K562 (cell line): ENCODE results near the gene CD164L2. TPM values are rescaled to one million over a fixed set of nuclear protein-coding genes. Genes with fewer than 3 reads are reported as not detected.

Source experiments
- ATAC-seq: fragments of 200-7000 bp; cut with Tn5 transposase; 3 replicates; pipeline ENCODE4 v1.9.1; 2020; ENCODE audit warnings: moderate library complexity
- BruUV-seq: library from RNA; stranded (reverse); fragments of 400-500 nt; replicated peaks from 2 replicates; lab custom pipeline; 2021; lab: Mats Ljungman, UMichigan
- CTCF ChIA-PET: fragments of 300-600 bp; formaldehyde crosslinking; extraction: SDS; loops from one replicate; lab custom pipeline; 2021; ENCODE audit warnings: low intra/inter-chr PET ratio; lab: Yijun Ruan, JAX
- POLR2A ChIA-PET: fragments of 300-600, 350-650 bp; sonication (Branson Sonifier 250); formaldehyde crosslinking; extraction: SDS; loops from one replicate; lab custom pipeline; 2021; ENCODE audit warnings: antibody characterized with exemption, inconsistent platforms; lab: Yijun Ruan, JAX
- DNase-seq, 4 experiments: peaks; one replicate each; pipeline versions ENCODE4 v3.0.0 to v3.0.0-alpha.2; 2011 to 2018; ENCODE audit warnings: low spot score in 3 of 4, mixed read lengths in 3 of 4; ENCODE audit errors: extremely low read depth in 1 of 4
- FAIRE-seq: peaks from 2 replicates; lab custom pipeline; 2011; peaks lifted over from hg19 to GRCh38; lab: Jason Lieb, UNC
- H2AFZ ChIP-seq: 2 replicates; pipeline ENCODE4 v1.6.0; 2011; ENCODE audit warnings: low read depth, low read length, control low read depth, inconsistent platforms
- H3K27ac ChIP-seq: fragments of 200-600 bp; 3 replicates; pipeline ENCODE4 v1.8.0; 2011; ENCODE audit warnings: low read depth, mild to moderate bottlenecking, control low read depth, inconsistent platforms, low read length, moderate library complexity, mixed read lengths; ENCODE audit errors: extremely low read depth
- H3K27me3 ChIP-seq, 2 experiments: fragments of 300-600 bp in 1 of 2; 2 replicates in 1 of 2; 3 replicates in 1 of 2; pipeline versions ENCODE4 v1.6.0 to v1.8.0; 2011; ENCODE audit warnings: inconsistent platforms in 2 of 2, low read length in 2 of 2, mild to moderate bottlenecking in 1 of 2, mixed read lengths in 1 of 2, moderate library complexity in 1 of 2; ENCODE audit not compliant: control insufficient read depth in 2 of 2, insufficient read depth in 2 of 2
- H3K36me3 ChIP-seq: fragments of 300-600 bp; 3 replicates; pipeline ENCODE4 v1.8.0; 2011; ENCODE audit warnings: mild to moderate bottlenecking, low read length, inconsistent platforms; ENCODE audit not compliant: control insufficient read depth, insufficient read depth
- H3K4me1 ChIP-seq, 2 experiments: fragments of 200-600 bp in 1 of 2; replicated peaks in 1 of 2; 2 replicates in 1 of 2; 3 replicates in 1 of 2; pipeline versions ENCODE4 v1.5.1 to v1.8.0; 2011; ENCODE audit warnings: inconsistent platforms in 2 of 2, low read length in 2 of 2, mild to moderate bottlenecking in 1 of 2, mixed read lengths in 1 of 2, moderate library complexity in 1 of 2; ENCODE audit not compliant: control insufficient read depth in 2 of 2, insufficient read depth in 2 of 2
- H3K4me2 ChIP-seq: 2 replicates; pipeline ENCODE4 v1.6.1; 2011; ENCODE audit warnings: low read length, control low read depth, inconsistent platforms, mixed read lengths; ENCODE audit not compliant: insufficient read depth
- H3K4me3 ChIP-seq: fragments of 200-600 bp; sonication (generic), shearing (Covaris generic); 2 replicates; pipeline ENCODE4 v1.5.1; 2016; ENCODE audit warnings: control low read depth, inconsistent platforms
- H3K79me2 ChIP-seq: fragments of 200-600 bp; 3 replicates; pipeline ENCODE4 v1.8.0; 2011; ENCODE audit warnings: low read length, inconsistent platforms; ENCODE audit not compliant: control insufficient read depth, insufficient read depth
- H3K9ac ChIP-seq, 2 experiments: 2 replicates each; pipeline versions ENCODE4 v1.6.0 to v1.6.1; 2011; ENCODE audit warnings: low read depth in 2 of 2, low read length in 2 of 2, control low read depth in 1 of 2, inconsistent platforms in 1 of 2, mild to moderate bottlenecking in 1 of 2, mixed read lengths in 1 of 2; ENCODE audit not compliant: insufficient read depth in 1 of 2
- H3K9me1 ChIP-seq: one replicate; pipeline ENCODE4 v1.6.0; 2011; ENCODE audit warnings: inconsistent platforms, mild to moderate bottlenecking, low read length, moderate library complexity; ENCODE audit not compliant: control insufficient read depth, insufficient read depth
- H3K9me3 ChIP-seq: replicated peaks from 2 replicates; pipeline ENCODE4 v1.5.1; 2011; ENCODE audit warnings: low read depth, low read length, inconsistent platforms; ENCODE audit not compliant: control insufficient read depth, insufficient read depth
- H4K20me1 ChIP-seq: replicated peaks from 2 replicates; pipeline ENCODE4 v1.6.1; 2011; ENCODE audit warnings: low read length, inconsistent platforms, mixed read lengths; ENCODE audit not compliant: control insufficient read depth, insufficient read depth
- CC2D1A ChIP-seq: fragments of 450-650 bp; IDR thresholded peaks from 2 replicates; pipeline ENCODE4 v1.6.1; 2017; ENCODE audit warnings: mild to moderate bottlenecking
- EP400 ChIP-seq: fragments of 450-650 bp; IDR thresholded peaks from 2 replicates; pipeline ENCODE4 v1.6.1; 2017; ENCODE audit warnings: antibody characterized with exemption, mild to moderate bottlenecking, moderate library complexity
- FOXP1 ChIP-seq: sonication (generic); formaldehyde crosslinking; IDR thresholded peaks from 2 replicates; pipeline ENCODE4 v1.8.0; 2022; ENCODE audit warnings: mild to moderate bottlenecking, missing genetic modification reagents
- GMEB1 ChIP-seq: fragments of 250-450 bp; sonication (Bioruptor Pico); IDR thresholded peaks from 2 replicates; pipeline ENCODE4 v1.4.0; 2020; ENCODE audit warnings: mild to moderate bottlenecking
- TCF3 ChIP-seq: sonication (generic); formaldehyde crosslinking; IDR thresholded peaks from 2 replicates; pipeline ENCODE4 v1.4.0; 2020; ENCODE audit warnings: mild to moderate bottlenecking, missing genetic modification reagents
- TEAD2 ChIP-seq: fragments of 450-650 bp; IDR thresholded peaks from 2 replicates; pipeline ENCODE4 v1.6.1; 2016; ENCODE audit warnings: missing genetic modification characterization, control low read depth, missing compliant biosample characterization
- ZBED1 ChIP-seq: IDR thresholded peaks from 2 replicates; pipeline ENCODE4 v1.6.1; 2014
- ZBTB11 ChIP-seq, 3 experiments: fragments of 200-800 bp in 1 of 3; fragments of 250-450 bp in 1 of 3; fragments of 450-650 bp in 1 of 3; sonication (Bioruptor Pico) in 1 of 3; sonication (Bioruptor generic) in 1 of 3; formaldehyde crosslinking in 1 of 3; IDR thresholded peaks; 2 replicates each; pipeline versions ENCODE4 v1.6.1 to v1.8.0; 2016 to 2022; ENCODE audit warnings: mild to moderate bottlenecking in 2 of 3, missing genetic modification characterization in 2 of 3, missing compliant biosample characterization in 1 of 3, moderate library complexity in 1 of 3
- ZNF239 ChIP-seq: fragments of 250-450 bp; sonication (Bioruptor Pico); IDR thresholded peaks from 2 replicates; pipeline ENCODE4 v1.4.0; 2020; ENCODE audit warnings: mild to moderate bottlenecking
- ZNF280A ChIP-seq: fragments of 450-650 bp; IDR thresholded peaks from 2 replicates; pipeline ENCODE4 v1.6.1; 2018; ENCODE audit warnings: mild to moderate bottlenecking, low read depth; ENCODE audit not compliant: partially characterized antibody
- WGBS: fragments of 100-300 bp; shearing (Covaris generic); methylation state at CpG from one replicate; pipeline ENCODE4 v1.1.6; 2016; ENCODE audit warnings: low coverage, mixed read lengths; ENCODE audit not compliant: insufficient coverage; ENCODE audit errors: missing lambda C conversion rate; 5-methylcytosine and 5-hydroxymethylcytosine counted together
- in situ Hi-C: fragments of 300-500 bp; cut with MboI; formaldehyde crosslinking; loops from 4 replicates; pipeline ENCODE4 v1.15.0; 2018; ENCODE audit warnings: inconsistent platforms, mixed read lengths
- intact Hi-C: fragments of 100-400 bp; cut with micrococcal nuclease; formaldehyde crosslinking; loops from 2 replicates; pipeline ENCODE4 v1.14.2; 2022
- polyA plus RNA-seq, 8 experiments: library from polyadenylated mRNA; depleted of rRNA in 4 of 8; stranded (reverse) in 5 of 8; unstranded in 3 of 8; fragments of >200 nt; fragmentation: Nextera tagmentation in 2 of 8; fragmentation: Illumina TruSeq in 1 of 8; extraction: Ambion mirVana in 2 of 8; extraction: Trizol in 1 of 8; gene quantifications; 2 replicates each; pipeline versions ENCODE4 v1.2.1 to v1.2.3, GENCODE V29; 2011 to 2014; ENCODE audit warnings: inconsistent platforms in 1 of 8, missing spikeins in 1 of 8
- total RNA-seq, 7 experiments: library from RNA; depleted of rRNA in 6 of 7; stranded (reverse); fragments of >200 nt in 6 of 7; fragmentation: Illumina TruSeq in 2 of 7; extraction: Trizol in 2 of 7; gene quantifications; 2 replicates each; pipeline versions ENCODE4 v1.2.1 to v1.2.3, GENCODE V29; 2011 to 2021; ENCODE audit warnings: low replicate concordance in 1 of 7

The CD164L2 gene
- total and polyA plus RNA-seq, 9 of the 15 experiments (the other 6 are each of a cell fraction or from before 2014, with no cell fraction given), result 0.08 to 0.92 (median 0.38) TPM; not detected in 1

GRCh38 chr1:27331426-27331825 is 51.7 kb downstream of the CD164L2 start:
- ChIA-PET POLR2A (interaction anchor here (0.5 to 2.5 kb wide), 2 partner anchors 8 to 1781 kb away, joined by 3 to 23 read pairs; partner anchors contain the start of gene TMEM222), CTCF (no interaction called here)
- no peak overlapping the region for H2AFZ ChIP-seq
- H3K4me1 ChIP-seq, result peaks cover 0 to 12% of the 10 kb centered on the region in 2 experiments; a peak in 2 of 5 replicates
- H3K4me2 ChIP-seq, result no peak overlapping the region
- no peak overlapping the region for H3K4me3 ChIP-seq
- no peak for TF ChIP-seq ZNF280A
- no peak for TF ChIP-seq ZNF239 (CRISPR knock-in tag)
- TF ChIP-seq TCF3 (CRISPR knock-in tag), result no peak
- no peak for TF ChIP-seq CC2D1A
- TF ChIP-seq TEAD2 (tag), result no peak
- TF ChIP-seq ZBTB11 (CRISPR knock-in tag; IDR thresholded peaks at IDR 0.05), result no peak
- no peak for TF ChIP-seq FOXP1 (CRISPR knock-in tag)
- TF ChIP-seq EP400, result no peak
- no peak for TF ChIP-seq ZBED1
- TF ChIP-seq GMEB1 (CRISPR knock-in tag), result no peak
- peak overlapping the region in 1 of 2 experiments; percentile 15; a peak in 1 of 4 replicates for H3K9ac ChIP-seq
- H3K79me2 ChIP-seq, result peaks cover 33% of the 10 kb centered on the region
- H3K27ac ChIP-seq, result no peak overlapping the region
- ATAC-seq (no peak), DNase-seq (no peak), FAIRE-seq (no peak)
- H3K9me1 ChIP-seq, result no peaks in the 10 kb centered on the region
- intact Hi-C loops (no loop called here), in situ Hi-C loops (no loop called here)
- peaks cover 90% of the 10 kb centered on the region for H3K36me3 ChIP-seq
- H3K9me3 ChIP-seq, result no peaks in the 10 kb centered on the region
- WGBS, result 97% methylated on average over 3 of the region's 3 CpGs
- peaks cover 16% of the 10 kb centered on the region for H4K20me1 ChIP-seq
- BruUV-seq, result no TSS peak
- H3K27me3 ChIP-seq, result no peaks in the 10 kb centered on the region
